IMR-90 (cell line): ENCODE measurements around the gene PLA2G1B. TPM values are rescaled to one million over a fixed set of nuclear protein-coding genes. Genes with fewer than 3 reads are reported as not detected.

Experiments
- ATAC-seq: fragments of 200-7000 bp; cut with Tn5 transposase; 2 replicates; pipeline ENCODE4 v1.9.1; 2020; ENCODE audit warnings: low read depth, mild to moderate bottlenecking, moderate library complexity
- BruUV-seq: library from RNA; stranded (reverse); fragments of 400-500 nt; replicated peaks from 2 replicates; lab custom pipeline; 2021; lab: Mats Ljungman, UMichigan
- CTCF ChIA-PET: fragments of 300-600 bp; formaldehyde crosslinking; extraction: SDS; loops from one replicate; lab custom pipeline; 2021; ENCODE audit warnings: antibody characterized with exemption; lab: Yijun Ruan, JAX
- POLR2A ChIA-PET: fragments of 300-600 bp; sonication (Branson Sonifier 250); formaldehyde crosslinking; loops from one replicate; lab custom pipeline; 2022; ENCODE audit warnings: antibody characterized with exemption; ENCODE audit not compliant: unreplicated experiment; lab: Charles Lee
- DNase-seq: peaks from one replicate; pipeline ENCODE4 v3.0.0; 2013
- H2AFZ ChIP-seq: replicated peaks from 2 replicates; pipeline ENCODE3; 2013; ENCODE audit warnings: low read length, mild to moderate bottlenecking; ENCODE audit not compliant: poor library complexity
- H2AK5ac ChIP-seq: 2 replicates; pipeline ENCODE4 v1.6.1; 2013; ENCODE audit warnings: low read depth, low read length, inconsistent platforms
- H2AK9ac ChIP-seq: replicated peaks from 2 replicates; pipeline ENCODE3; 2013; ENCODE audit warnings: mild to moderate bottlenecking, low read depth, low read length, moderate library complexity; ENCODE audit not compliant: poor library complexity
- H2BK120ac ChIP-seq: 2 replicates; pipeline ENCODE4 v1.6.1; 2013; ENCODE audit warnings: low read depth, low read length, inconsistent platforms
- H2BK15ac ChIP-seq: 3 replicates; pipeline ENCODE4 v1.6.1; 2013; ENCODE audit warnings: low read depth, low read length, inconsistent platforms
- H2BK20ac ChIP-seq: 2 replicates; pipeline ENCODE4 v1.6.1; 2013; ENCODE audit warnings: low read depth, mild to moderate bottlenecking, inconsistent platforms, low read length, moderate library complexity
- H2BK5ac ChIP-seq: 2 replicates; pipeline ENCODE4 v1.6.1; 2013; ENCODE audit warnings: mild to moderate bottlenecking, low read depth, low read length, inconsistent platforms; ENCODE audit not compliant: poor library complexity, severe bottlenecking
- H3K14ac ChIP-seq: replicated peaks from 2 replicates; pipeline ENCODE4 v1.6.1; 2013; ENCODE audit warnings: low read depth, low read length, inconsistent platforms
- H3K18ac ChIP-seq: 2 replicates; pipeline ENCODE4 v1.6.1; 2013; ENCODE audit warnings: low read depth, low read length, control low read depth
- H3K23ac ChIP-seq: 2 replicates; pipeline ENCODE4 v1.6.1; 2013; ENCODE audit warnings: low read depth, low read length, inconsistent platforms
- H3K27ac ChIP-seq: 2 replicates; pipeline ENCODE4 v1.5.1; 2013; ENCODE audit warnings: mild to moderate bottlenecking, control low read depth, low read length; ENCODE audit not compliant: insufficient read depth
- H3K27me3 ChIP-seq: 2 replicates; pipeline ENCODE4 v1.6.1; 2013; ENCODE audit warnings: low read length; ENCODE audit not compliant: control insufficient read depth, insufficient read depth
- H3K36me3 ChIP-seq: 2 replicates; pipeline ENCODE4 v1.6.1; 2013; ENCODE audit warnings: low read length, mixed read lengths; ENCODE audit not compliant: control insufficient read depth, insufficient read depth
- H3K4ac ChIP-seq: 2 replicates; pipeline ENCODE4 v1.6.1; 2013; ENCODE audit warnings: low read depth, low read length, inconsistent platforms
- H3K4me1 ChIP-seq: 2 replicates; pipeline ENCODE4 v1.6.1; 2013; ENCODE audit warnings: low read length, mixed read lengths; ENCODE audit not compliant: control insufficient read depth, insufficient read depth
- H3K4me2 ChIP-seq: 2 replicates; pipeline ENCODE4 v1.6.1; 2013; ENCODE audit warnings: low read depth, mild to moderate bottlenecking, control low read depth, low read length, moderate library complexity
- H3K4me3 ChIP-seq: 2 replicates; pipeline ENCODE4 v1.5.1; 2013; ENCODE audit warnings: low read depth, mild to moderate bottlenecking, control low read depth, low read length, moderate library complexity; ENCODE audit not compliant: insufficient read depth
- H3K56ac ChIP-seq: 2 replicates; pipeline ENCODE4 v1.6.1; 2013; ENCODE audit warnings: low read length, inconsistent platforms; ENCODE audit not compliant: insufficient read depth; ENCODE audit errors: extremely low read depth
- H3K79me1 ChIP-seq, 2 experiments: 2 replicates each; pipeline ENCODE4 v1.6.1; 2013; ENCODE audit warnings: low read length in 2 of 2, inconsistent platforms in 1 of 2, low read depth in 1 of 2
- H3K9ac ChIP-seq: 2 replicates; pipeline ENCODE4 v1.6.1; 2013; ENCODE audit warnings: low read depth, low read length, control low read depth
- H3K9me1 ChIP-seq: 2 replicates; pipeline ENCODE4 v1.6.1; 2013; ENCODE audit warnings: low read length, inconsistent platforms; ENCODE audit not compliant: insufficient read depth
- H3K9me3 ChIP-seq: 2 replicates; pipeline ENCODE4 v1.6.1; 2013; ENCODE audit warnings: low read length; ENCODE audit not compliant: control insufficient read depth, insufficient read depth
- H4K20me1 ChIP-seq: 2 replicates; pipeline ENCODE4 v1.6.1; 2013; ENCODE audit warnings: low read length, inconsistent platforms; ENCODE audit not compliant: insufficient read depth
- H4K5ac ChIP-seq: 2 replicates; pipeline ENCODE4 v1.6.1; 2013; ENCODE audit warnings: mild to moderate bottlenecking, low read depth, low read length, control low read depth
- H4K8ac ChIP-seq, 2 experiments: 2 replicates each; pipeline ENCODE4 v1.6.1; 2013; ENCODE audit warnings: low read depth in 2 of 2, low read length in 2 of 2, control low read depth in 1 of 2, inconsistent platforms in 1 of 2
- H4K91ac ChIP-seq: 2 replicates; pipeline ENCODE4 v1.6.1; 2013; ENCODE audit warnings: low read depth, low read length, inconsistent platforms; ENCODE audit not compliant: insufficient read depth
- CEBPB ChIP-seq: IDR thresholded peaks from 2 replicates; pipeline ENCODE4 v1.6.1; 2012; ENCODE audit warnings: low read depth, low read length, improper control_type of control experiment
- CHD1 ChIP-seq: IDR thresholded peaks from 2 replicates; pipeline ENCODE4 v1.6.1; 2012; ENCODE audit warnings: low read depth, low read length, improper control_type of control experiment
- FOS ChIP-seq: fragments of 150-350 bp; IDR thresholded peaks from 2 replicates; pipeline ENCODE4 v1.6.1; 2016; ENCODE audit warnings: low read depth, low read length
- MAFK ChIP-seq: IDR thresholded peaks from 2 replicates; pipeline ENCODE4 v1.6.1; 2012; ENCODE audit warnings: low read depth, low read length, improper control_type of control experiment
- MAZ ChIP-seq: IDR thresholded peaks from 2 replicates; pipeline ENCODE4 v1.6.1; 2012; ENCODE audit warnings: low read depth, mild to moderate bottlenecking, low read length, improper control_type of control experiment, moderate library complexity, borderline replicate concordance
- MXI1 ChIP-seq: IDR thresholded peaks from 2 replicates; pipeline ENCODE4 v1.6.1; 2012; ENCODE audit warnings: low read depth, mild to moderate bottlenecking, low read length, moderate library complexity, borderline replicate concordance
- POLR2A ChIP-seq: IDR thresholded peaks from 2 replicates; pipeline ENCODE4 v1.6.1; 2012; ENCODE audit warnings: mild to moderate bottlenecking, low read depth, low read length
- SMC3 ChIP-seq: fragments of 150-350 bp; IDR thresholded peaks from 2 replicates; pipeline ENCODE4 v1.6.1; 2016; ENCODE audit warnings: low read depth, mild to moderate bottlenecking, antibody characterized with exemption, low read length, moderate library complexity
- WGBS, 2 experiments: methylation state at CpG; one replicate each; pipeline versions ENCODE4 v1.1.5 to v1.1.7; 2013; ENCODE audit warnings: missing lambda C conversion rate in 2 of 2; ENCODE audit not compliant: insufficient read length in 1 of 2; ENCODE audit errors: extremely low coverage in 2 of 2; 5-methylcytosine and 5-hydroxymethylcytosine counted together
- dilution Hi-C: fragments of 300-500 bp; cut with HindIII; formaldehyde crosslinking; loops from one replicate; pipeline ENCODE4 v1.14.3; 2018; ENCODE audit warnings: low sequenced_read_pairs; ENCODE audit not compliant: unreplicated experiment
- in situ Hi-C: fragments of 300-500 bp; cut with MboI; formaldehyde crosslinking; loops from 3 replicates; pipeline ENCODE4 v1.14.3; 2019; ENCODE audit warnings: low sequenced_read_pairs, inconsistent platforms, mixed read lengths
- intact Hi-C: fragments of 100-400 bp; cut with micrococcal nuclease; formaldehyde crosslinking; loops from 2 replicates; pipeline ENCODE4 v1.10.0; 2022
- polyA plus RNA-seq, 3 experiments: library from polyadenylated mRNA; depleted of rRNA; stranded (reverse); fragments of >200 nt; gene quantifications; 2 replicates each; pipeline ENCODE4 v1.2.3, GENCODE V29; 2012; ENCODE audit warnings: low replicate concordance in 1 of 3
- total RNA-seq: library from RNA; depleted of rRNA; stranded (reverse); fragments of >200 nt; gene quantifications from 2 replicates; pipeline ENCODE4 v1.2.3, GENCODE V29; 2012
- TF ChIP-seq, protein P1 (sequence below): fragments of 150-350 bp; IDR thresholded peaks from 2 replicates; pipeline ENCODE4 v1.6.1; 2017; ENCODE audit warnings: mild to moderate bottlenecking, antibody characterized with exemption, low read length, low read depth
- TF ChIP-seq, protein P2 (sequence below): conservative IDR thresholded peaks from 2 replicates; pipeline ENCODE4 v1.5.1; 2012; ENCODE audit warnings: mild to moderate bottlenecking, low read depth, low read length, improper control_type of control experiment

Gene PLA2G1B
- total and polyA plus RNA-seq, 2 of the 4 experiments (the other 2 are of a cell fraction), result not detected

DNA sequence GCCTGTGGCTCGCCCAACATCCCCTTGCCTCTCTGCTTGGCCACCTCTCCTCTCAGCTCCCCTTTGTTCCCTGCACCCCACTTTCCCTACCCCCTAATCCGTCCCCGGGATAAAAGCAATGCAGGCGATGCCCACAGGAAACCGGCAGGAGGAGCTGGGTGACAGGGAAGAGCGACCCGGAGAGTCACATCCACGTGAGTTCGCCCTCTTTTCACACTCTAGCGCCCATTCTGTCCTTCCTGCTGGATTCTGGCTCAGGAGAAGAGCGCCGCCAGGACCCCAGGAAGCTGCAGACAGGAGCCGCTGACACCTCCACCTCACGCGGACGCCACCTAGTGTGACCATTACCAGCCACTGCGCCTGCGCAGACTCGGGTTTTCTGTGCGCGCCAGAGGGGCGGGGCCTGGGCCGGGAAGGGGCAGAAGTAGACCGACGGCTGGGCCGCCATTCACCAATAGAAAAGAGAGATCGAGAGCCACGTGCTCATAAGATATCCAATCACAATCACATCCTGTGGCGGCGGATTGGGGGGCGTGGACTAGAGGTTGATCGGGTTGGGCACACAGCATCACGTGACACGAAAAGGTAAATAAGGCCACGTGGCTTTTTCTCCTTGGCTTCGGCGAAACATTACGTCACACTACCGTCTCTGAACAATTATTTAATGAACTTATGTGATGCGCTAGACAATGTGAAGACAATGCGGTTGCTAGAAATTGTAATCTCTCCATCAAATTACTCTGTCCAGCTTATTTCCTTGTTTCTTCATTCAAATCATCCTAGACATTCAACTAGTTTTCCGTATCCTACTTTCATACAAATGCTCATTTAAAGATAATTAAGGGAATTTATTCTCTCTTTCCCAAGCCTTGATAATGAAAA is 10.1 kb downstream of the PLA2G1B start:
- peak overlapping the region; percentile 51 for H3K9ac ChIP-seq
- BruUV-seq, result no TSS peak
- peak overlapping the region; percentile 34 to 91; a peak in 3 of 4 replicates for H4K8ac ChIP-seq
- H3K27ac ChIP-seq, result peak overlapping the region; percentile 47
- H3K4me1 ChIP-seq, result peaks cover 3% of the 10 kb centered on the region
- no peaks in the 10 kb centered on the region for H3K36me3 ChIP-seq
- H2AK5ac ChIP-seq, result no peak overlapping the region
- H3K4ac ChIP-seq, result peak overlapping the region; percentile 56
- peak overlapping the region; percentile 51 for H4K5ac ChIP-seq
- H3K56ac ChIP-seq, result no peak overlapping the region; the same call in 1 of the 2 replicates
- no peaks in the 10 kb centered on the region for H3K9me1 ChIP-seq
- H2AFZ ChIP-seq, result peak overlapping the region; percentile 95
- H4K91ac ChIP-seq, result no peak overlapping the region; the same call in 1 of the 2 replicates
- H3K9me3 ChIP-seq, result no peaks in the 10 kb centered on the region
- H3K14ac ChIP-seq, result 0 out of 2 replicates have a peak overlapping the region, but pooled peaks have one; percentile 20
- DNase-seq (peak; percentile 99), ATAC-seq (peak; percentile 100)
- H3K79me1 ChIP-seq, result no peaks in the 10 kb centered on the region
- TF ChIP-seq FOS (peak; percentile 37; the same call in 1 of the 2 replicates), POLR2A (peak; percentile 71; the same call in 1 of the 2 replicates), MXI1 (peak; percentile 49; the same call in 1 of the 2 replicates), MAFK (no peak), CEBPB (peak; percentile 83), SMC3 (no peak), MAZ (peak; percentile 40; the same call in 1 of the 2 replicates), CHD1 (no peak)
- TF ChIP-seq, protein P1, sequence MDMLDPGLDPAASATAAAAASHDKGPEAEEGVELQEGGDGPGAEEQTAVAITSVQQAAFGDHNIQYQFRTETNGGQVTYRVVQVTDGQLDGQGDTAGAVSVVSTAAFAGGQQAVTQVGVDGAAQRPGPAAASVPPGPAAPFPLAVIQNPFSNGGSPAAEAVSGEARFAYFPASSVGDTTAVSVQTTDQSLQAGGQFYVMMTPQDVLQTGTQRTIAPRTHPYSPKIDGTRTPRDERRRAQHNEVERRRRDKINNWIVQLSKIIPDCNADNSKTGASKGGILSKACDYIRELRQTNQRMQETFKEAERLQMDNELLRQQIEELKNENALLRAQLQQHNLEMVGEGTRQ, result peak; percentile 100
- TF ChIP-seq, protein P2, sequence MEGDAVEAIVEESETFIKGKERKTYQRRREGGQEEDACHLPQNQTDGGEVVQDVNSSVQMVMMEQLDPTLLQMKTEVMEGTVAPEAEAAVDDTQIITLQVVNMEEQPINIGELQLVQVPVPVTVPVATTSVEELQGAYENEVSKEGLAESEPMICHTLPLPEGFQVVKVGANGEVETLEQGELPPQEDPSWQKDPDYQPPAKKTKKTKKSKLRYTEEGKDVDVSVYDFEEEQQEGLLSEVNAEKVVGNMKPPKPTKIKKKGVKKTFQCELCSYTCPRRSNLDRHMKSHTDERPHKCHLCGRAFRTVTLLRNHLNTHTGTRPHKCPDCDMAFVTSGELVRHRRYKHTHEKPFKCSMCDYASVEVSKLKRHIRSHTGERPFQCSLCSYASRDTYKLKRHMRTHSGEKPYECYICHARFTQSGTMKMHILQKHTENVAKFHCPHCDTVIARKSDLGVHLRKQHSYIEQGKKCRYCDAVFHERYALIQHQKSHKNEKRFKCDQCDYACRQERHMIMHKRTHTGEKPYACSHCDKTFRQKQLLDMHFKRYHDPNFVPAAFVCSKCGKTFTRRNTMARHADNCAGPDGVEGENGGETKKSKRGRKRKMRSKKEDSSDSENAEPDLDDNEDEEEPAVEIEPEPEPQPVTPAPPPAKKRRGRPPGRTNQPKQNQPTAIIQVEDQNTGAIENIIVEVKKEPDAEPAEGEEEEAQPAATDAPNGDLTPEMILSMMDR, result peak; percentile 53
- H2BK5ac ChIP-seq, result peak overlapping the region; percentile 33
- H3K4me3 ChIP-seq, result peak overlapping the region; percentile 78
- no peak overlapping the region for H2BK20ac ChIP-seq
- ChIA-PET CTCF (interaction anchor here (0.6 to 1.5 kb wide), 11 partner anchors 9 to 649 kb away, joined by 3 to 6 read pairs (median 3); partner anchors contain the start of genes PLA2G1B and SIRT4), POLR2A (interaction anchor here (0.8 to 1.0 kb wide), 2 partner anchors 26 to 1514 kb away, joined by 5 to 6 read pairs; no protein-coding TSS in a partner anchor)
- H4K20me1 ChIP-seq, result no peaks in the 10 kb centered on the region
- intact Hi-C loops, result loop anchor here (1.0 kb wide), 1 partner anchor 15 kb away; the partner anchor contains the start of gene SIRT4
- WGBS, 2 experiments, result 0% methylated on average over 9 of the region's 42 CpGs; no CpG with 5 or more reads in 1 of the 2 experiments
- peaks cover 14% of the 10 kb centered on the region for H3K27me3 ChIP-seq
- peak overlapping the region; percentile 38; the same call in 1 of the 2 replicates for H3K18ac ChIP-seq
- peak overlapping the region; percentile 92 for H3K4me2 ChIP-seq
- H2AK9ac ChIP-seq, result peak overlapping the region; percentile 66
- dilution Hi-C loops, result no loop called here
- H2BK120ac ChIP-seq, result no peak overlapping the region
- H3K23ac ChIP-seq, result peak overlapping the region; percentile 31; the same call in 1 of the 2 replicates
- in situ Hi-C loops, result no loop called here
- H2BK15ac ChIP-seq, result no peak overlapping the region
